ENCODE measurements around the gene RALGPS1.

The RALGPS1 gene

GRCh38 chr9:127128341-127129072 lies 213.9 kb downstream of the RALGPS1 start:
- no peak for DNase-seq

GRCh38 chr9:127129073-127129717 lies 214.6 kb downstream of the RALGPS1 start:
- DNase-seq = no peak

- no peak for DNase-seq
These were observed 215.1 kb downstream of the RALGPS1 start for GRCh38 chr9:127129718-127130085.

GRCh38 chr9:127130235-127130634 lies 215.7 kb downstream of the RALGPS1 start:
- no peak for DNase-seq

- peak; percentile 9 for DNase-seq
These were observed 216.3 kb downstream of the RALGPS1 start for GRCh38 chr9:127130661-127131538.

GRCh38 chr9:127131871-127132270 lies 217.3 kb downstream of the RALGPS1 start:
- DNase-seq = no peak

- no peak for DNase-seq
These were observed 217.8 kb downstream of the RALGPS1 start for GRCh38 chr9:127132375-127132774.

- DNase-seq = no peak
These were observed 218.5 kb downstream of the RALGPS1 start for GRCh38 chr9:127132921-127133647.

- no peak for DNase-seq
These were observed 219.2 kb downstream of the RALGPS1 start for GRCh38 chr9:127133739-127134167.

- DNase-seq = no peak
These were observed 220.6 kb downstream of the RALGPS1 start for GRCh38 chr9:127135056-127135745.

GRCh38 chr9:127136081-127136879 lies 221.7 kb downstream of the RALGPS1 start:
- DNase-seq = no peak

- no peak for DNase-seq
These were observed 222.5 kb downstream of the RALGPS1 start for GRCh38 chr9:127136880-127137639.

- DNase-seq = no peak
These were observed 223.2 kb downstream of the RALGPS1 start for GRCh38 chr9:127137640-127138360.

- no peak for DNase-seq
These were observed 223.9 kb downstream of the RALGPS1 start for GRCh38 chr9:127138444-127138843.

- DNase-seq = no peak
These were observed 224.6 kb downstream of the RALGPS1 start for GRCh38 chr9:127139071-127139731.

- DNase-seq = no peak
These were observed 225.2 kb downstream of the RALGPS1 start for GRCh38 chr9:127139775-127140174.

- no peak for DNase-seq
These were observed 225.6 kb downstream of the RALGPS1 start for GRCh38 chr9:127140181-127140580.

GRCh38 chr9:127140842-127141675 lies 226.5 kb downstream of the RALGPS1 start:
- DNase-seq = no peak

Measured in GOT3 (cell line).